ENCODE data around the gene DNAJC8.

DNAJC8 gene

GRCh38 chr1:28170001-28170596 is 62.7 kb downstream of the DNAJC8 start:
- no peak for DNase-seq

- DNase-seq = no peak
Observed at GRCh38 chr1:28163496-28164161, 69.2 kb downstream of the DNAJC8 start.

GRCh38 chr1:28162151-28162550 is 70.7 kb downstream of the DNAJC8 start:
- DNase-seq = no peak

- no peak for DNase-seq
Observed at GRCh38 chr1:28161751-28162150, 71.1 kb downstream of the DNAJC8 start.

- no peak for DNase-seq
Observed at GRCh38 chr1:28160782-28161266, 72.0 kb downstream of the DNAJC8 start.

- DNase-seq = no peak
Observed at GRCh38 chr1:28159680-28160079, 73.1 kb downstream of the DNAJC8 start.

- DNase-seq = no peak
Observed at GRCh38 chr1:28159243-28159642, 73.6 kb downstream of the DNAJC8 start.

- DNase-seq = no peak
Observed at GRCh38 chr1:28157894-28158293, 74.9 kb downstream of the DNAJC8 start.

GRCh38 chr1:28156821-28157220 is 76.0 kb downstream of the DNAJC8 start:
- DNase-seq = no peak

- no peak for DNase-seq
Observed at GRCh38 chr1:28155628-28156027, 77.2 kb downstream of the DNAJC8 start.

GRCh38 chr1:28154078-28154594 is 78.7 kb downstream of the DNAJC8 start:
- DNase-seq = no peak
